HUES48 (cell line): Measurements from ENCODE around the gene HLA-E.
"Not testable (repeated sequence)": the region's sequence is repeated elsewhere in the genome, so short reads cannot be mapped to it uniquely, and the experiment has no call there.

Source experiments
- H3K27ac ChIP-seq: one replicate; pipeline ENCODE4 v1.7.0; 2013; ENCODE audit warnings: low read depth, low read length, inconsistent platforms
- H3K27me3 ChIP-seq: 2 replicates; pipeline ENCODE4 v1.6.1; 2013; ENCODE audit warnings: mild to moderate bottlenecking, low read length; ENCODE audit not compliant: control insufficient read depth, insufficient read depth
- H3K36me3 ChIP-seq: 2 replicates; pipeline ENCODE4 v1.6.1; 2013; ENCODE audit warnings: low read length; ENCODE audit not compliant: control insufficient read depth, insufficient read depth
- H3K4me1 ChIP-seq: 2 replicates; pipeline ENCODE4 v1.6.1; 2013; ENCODE audit warnings: mild to moderate bottlenecking, low read length; ENCODE audit not compliant: control insufficient read depth, insufficient read depth
- H3K4me3 ChIP-seq: 2 replicates; pipeline ENCODE4 v1.5.1; 2013; ENCODE audit warnings: mild to moderate bottlenecking, low read depth, low read length
- H3K9ac ChIP-seq: 2 replicates; pipeline ENCODE4 v1.6.1; 2013; ENCODE audit warnings: mild to moderate bottlenecking, low read depth, low read length, moderate library complexity
- H3K9me3 ChIP-seq: 2 replicates; pipeline ENCODE4 v1.6.1; 2013; ENCODE audit warnings: low read length; ENCODE audit not compliant: control insufficient read depth, insufficient read depth

Gene HLA-E

GRCh38 chr6:30510419-30511168 is 21.3 kb downstream of the HLA-E start:
- no peaks in the 10 kb centered on the region for H3K36me3 ChIP-seq
- H3K27me3 ChIP-seq: no peaks in the 10 kb centered on the region
- H3K9me3 ChIP-seq: no peaks in the 10 kb centered on the region
- H3K27ac ChIP-seq: peak overlapping the region; percentile 42
- no peak overlapping the region for H3K4me3 ChIP-seq
- peaks cover 16% of the 10 kb centered on the region for H3K4me1 ChIP-seq
- no peak overlapping the region for H3K9ac ChIP-seq

- no peaks in the 10 kb centered on the region for H3K9me3 ChIP-seq
- H3K27ac ChIP-seq: peak overlapping the region; percentile 42
- no peaks in the 10 kb centered on the region for H3K36me3 ChIP-seq
- H3K4me3 ChIP-seq: no peak overlapping the region
- H3K4me1 ChIP-seq: peaks cover 16% of the 10 kb centered on the region
- H3K27me3 ChIP-seq: no peaks in the 10 kb centered on the region
- no peak overlapping the region for H3K9ac ChIP-seq
Measured at GRCh38 chr6:30511169-30511546, 21.8 kb downstream of the HLA-E start.

- Histone ChIP-seq H3K27ac (no peak overlapping the region), H3K4me1 (peaks cover 16% of the 10 kb centered on the region), H3K4me3 (no peak overlapping the region), H3K27me3 (no peaks in the 10 kb centered on the region), H3K9ac (no peak overlapping the region), H3K36me3 (no peaks in the 10 kb centered on the region), H3K9me3 (no peaks in the 10 kb centered on the region)
Measured at GRCh38 chr6:30513451-30513850, 24.1 kb downstream of the HLA-E start.

GRCh38 chr6:30515106-30515505 is 25.8 kb downstream of the HLA-E start:
- peak overlapping the region; percentile 61 for H3K4me3 ChIP-seq
- H3K27ac ChIP-seq: peak overlapping the region; percentile 88
- H3K27me3 ChIP-seq: no peaks in the 10 kb centered on the region
- H3K4me1 ChIP-seq: peaks cover 16% of the 10 kb centered on the region
- H3K36me3 ChIP-seq: no peaks in the 10 kb centered on the region
- no peaks in the 10 kb centered on the region for H3K9me3 ChIP-seq
- no peak overlapping the region for H3K9ac ChIP-seq

- Histone ChIP-seq H3K9me3 (no peaks in the 10 kb centered on the region), H3K27ac (peak overlapping the region; percentile 88), H3K9ac (peak overlapping the region; percentile 46; the same call in 1 of the 2 replicates), H3K4me1 (peaks cover 12% of the 10 kb centered on the region), H3K27me3 (no peaks in the 10 kb centered on the region), H3K4me3 (peak overlapping the region; percentile 61), H3K36me3 (no peaks in the 10 kb centered on the region)
Measured at GRCh38 chr6:30515944-30516753, 26.8 kb downstream of the HLA-E start.

- H3K9me3 ChIP-seq, H3K27me3 ChIP-seq, H3K36me3 ChIP-seq: not testable (repeated sequence)
- Histone ChIP-seq H3K27ac (peak overlapping the region; percentile 88), H3K4me3 (peak overlapping the region; percentile 61), H3K9ac (peak overlapping the region; percentile 39; the same call in 1 of the 2 replicates), H3K4me1 (peaks cover 12% of the 10 kb centered on the region)
Measured at GRCh38 chr6:30516754-30517076, 27.4 kb downstream of the HLA-E start.

- H3K4me1 ChIP-seq: peaks cover 12% of the 10 kb centered on the region
- H3K9me3 ChIP-seq, H3K27me3 ChIP-seq, H3K4me3 ChIP-seq, H3K36me3 ChIP-seq, H3K27ac ChIP-seq, H3K9ac ChIP-seq: not testable (repeated sequence)
Measured at GRCh38 chr6:30517767-30518504, 28.6 kb downstream of the HLA-E start.

GRCh38 chr6:30518505-30519145 is 29.3 kb downstream of the HLA-E start:
- not testable (repeated sequence) for H3K36me3 ChIP-seq, H3K9me3 ChIP-seq, H3K4me3 ChIP-seq, H3K9ac ChIP-seq, H3K27me3 ChIP-seq, H3K27ac ChIP-seq
- H3K4me1 ChIP-seq: peaks cover 12% of the 10 kb centered on the region

GRCh38 chr6:30520522-30520921 is 31.2 kb downstream of the HLA-E start:
- Histone ChIP-seq H3K4me1 (0 out of 2 replicates have a peak, but pooled peaks cover under 1% of the 10 kb centered on the region), H3K36me3 (no peaks in the 10 kb centered on the region), H3K9ac (no peak overlapping the region), H3K27ac (no peak overlapping the region), H3K4me3 (no peak overlapping the region), H3K9me3 (no peaks in the 10 kb centered on the region), H3K27me3 (no peaks in the 10 kb centered on the region)

GRCh38 chr6:30521082-30521481 is 31.8 kb downstream of the HLA-E start:
- not testable (repeated sequence) for H3K4me3 ChIP-seq, H3K36me3 ChIP-seq, H3K4me1 ChIP-seq, H3K27me3 ChIP-seq, H3K9ac ChIP-seq, H3K27ac ChIP-seq, H3K9me3 ChIP-seq
